Left ventricle myocardium inferior (tissue), 1 donor: Measurements from ENCODE around the gene PKNOX2. TPM values are rescaled to one million over a fixed set of nuclear protein-coding genes. Genes with fewer than 3 reads are reported as not detected.

Experiments
- DNase-seq: peaks from one replicate; pipeline ENCODE4 v3.0.0-alpha.2; 2020
- H3K27ac ChIP-seq: fragments of 200-600 bp; replicated peaks from 2 replicates; pipeline ENCODE4 v1.8.0; 2021
- H3K27me3 ChIP-seq: fragments of 200-600 bp; 2 replicates; pipeline ENCODE4 v1.8.0; 2021; ENCODE audit warnings: low read depth
- H3K36me3 ChIP-seq: fragments of 200-600 bp; 2 replicates; pipeline ENCODE4 v1.8.0; 2021
- H3K4me1 ChIP-seq: fragments of 200-600 bp; 2 replicates; pipeline ENCODE4 v1.8.0; 2021
- H3K4me3 ChIP-seq: fragments of 200-600 bp; 2 replicates; pipeline ENCODE4 v1.8.0; 2021; ENCODE audit warnings: mild to moderate bottlenecking, moderate library complexity
- H3K9me3 ChIP-seq: fragments of 200-600 bp; replicated peaks from 2 replicates; pipeline ENCODE4 v1.8.0; 2021
- CTCF ChIP-seq: fragments of 200-600 bp; IDR thresholded peaks from 2 replicates; pipeline ENCODE4 v1.8.0; 2021; ENCODE audit warnings: antibody characterized with exemption, mild to moderate bottlenecking, borderline replicate concordance
- intact Hi-C: fragments of 100-400 bp; cut with micrococcal nuclease; formaldehyde crosslinking; loops from one replicate; pipeline ENCODE4 v1.11.0; 2022
- total RNA-seq: library from RNA; stranded (reverse); fragmentation: NEBNext Ultra II Directional; extraction: Animal tissue kit (Norgen Biotek cat#: 25700); gene quantifications from one replicate; pipeline ENCODE4 v1.2.1, GENCODE V29; 2021
- donor health status: DM: no; HTN: yes; CAD: no; lungs with severe emphysema.

PKNOX2 gene
- total RNA-seq, 1 donor from 2014 or later = 6.2 TPM

- Histone ChIP-seq H3K27ac (no peak overlapping the region), H3K36me3 (no peaks in the 10 kb centered on the region), H3K4me1 (no peaks in the 10 kb centered on the region), H3K9me3 (no peaks in the 10 kb centered on the region), H3K4me3 (no peak overlapping the region), H3K27me3 (no peaks in the 10 kb centered on the region)
- TF ChIP-seq CTCF = no peak
- no peak for DNase-seq
- intact Hi-C loops = no loop called here
These were observed 108.3 kb downstream of the PKNOX2 start for GRCh38 chr11:125272821-125273220.

GRCh38 chr11:125273519-125274000 lies 109.0 kb downstream of the PKNOX2 start:
- Histone ChIP-seq H3K27me3 (no peaks in the 10 kb centered on the region), H3K9me3 (no peaks in the 10 kb centered on the region), H3K36me3 (no peaks in the 10 kb centered on the region), H3K27ac (no peak overlapping the region), H3K4me1 (no peaks in the 10 kb centered on the region), H3K4me3 (no peak overlapping the region)
- TF ChIP-seq CTCF = no peak
- no peak for DNase-seq
- intact Hi-C loops = no loop called here

GRCh38 chr11:125274309-125274708 lies 109.8 kb downstream of the PKNOX2 start:
- H3K4me1 ChIP-seq = no peaks in the 10 kb centered on the region
- no peaks in the 10 kb centered on the region for H3K27me3 ChIP-seq
- TF ChIP-seq CTCF = no peak
- H3K36me3 ChIP-seq = no peaks in the 10 kb centered on the region
- no peak overlapping the region for H3K27ac ChIP-seq
- intact Hi-C loops = no loop called here
- no peaks in the 10 kb centered on the region for H3K9me3 ChIP-seq
- no peak for DNase-seq
- no peak overlapping the region for H3K4me3 ChIP-seq

- Histone ChIP-seq H3K4me1 (no peaks in the 10 kb centered on the region), H3K9me3 (no peaks in the 10 kb centered on the region), H3K27me3 (no peaks in the 10 kb centered on the region), H3K4me3 (no peak overlapping the region), H3K36me3 (no peaks in the 10 kb centered on the region), H3K27ac (no peak overlapping the region)
- no peak for TF ChIP-seq CTCF
- intact Hi-C loops = no loop called here
- no peak for DNase-seq
These were observed 110.2 kb downstream of the PKNOX2 start for GRCh38 chr11:125274774-125275173.

GRCh38 chr11:125275905-125276618 lies 111.5 kb downstream of the PKNOX2 start:
- no peaks in the 10 kb centered on the region for H3K9me3 ChIP-seq
- no peaks in the 10 kb centered on the region for H3K4me1 ChIP-seq
- H3K27ac ChIP-seq = peak overlapping the region; percentile 44
- no peaks in the 10 kb centered on the region for H3K27me3 ChIP-seq
- no peaks in the 10 kb centered on the region for H3K36me3 ChIP-seq
- H3K4me3 ChIP-seq = no peak overlapping the region
- intact Hi-C loops = no loop called here
- no peak for DNase-seq
- no peak for TF ChIP-seq CTCF
